ENCODE results near the gene PITPNM1.

GRCh38 chr11:67548555-67549110 is 43.5 kb upstream of the PITPNM1 start:
- TF ChIP-seq CTCF (IDR thresholded peaks at IDR 0.05; ENCODE audit: poor library complexity), result no peak
- no peak for TF ChIP-seq EZH2 (IDR thresholded peaks at IDR 0.05; ENCODE audit: borderline replicate concordance)
- no peak for TF ChIP-seq EZH2phosphoT487 (IDR thresholded peaks at IDR 0.05; ENCODE audit: low read depth, severe bottlenecking, unreplicated experiment)

Data from hepatocyte (in vitro differentiated cells).